GM23338 (cell line): ENCODE results near the gene PADI1.

Experiments used
- CREB1 ChIP-seq: fragments of 250-450 bp; sonication (Bioruptor Pico); IDR thresholded peaks from 2 replicates; pipeline ENCODE4 v1.5.0; 2020; ENCODE audit warnings: low read depth, mild to moderate bottlenecking, moderate library complexity
- CTCF ChIP-seq, 2 experiments: fragments of 200-600 bp in 1 of 2; sonication (generic) in 1 of 2; conservative IDR thresholded peaks; 2 replicates each; pipeline versions ENCODE4 v1.5.1 to v1.6.1; 2016 to 2017; ENCODE audit warnings: antibody characterized with exemption in 2 of 2, low read depth in 2 of 2, mild to moderate bottlenecking in 2 of 2, moderate library complexity in 1 of 2
- ETS1 ChIP-seq: IDR thresholded peaks from 2 replicates; pipeline ENCODE4 v1.6.1; 2016; ENCODE audit warnings: antibody characterized with exemption
- EZH2phosphoT487 ChIP-seq: fragments of 200-600 bp; sonication (generic); IDR thresholded peaks from one replicate; pipeline ENCODE4 v1.8.1; 2018; ENCODE audit warnings: antibody characterized with exemption; ENCODE audit not compliant: unreplicated experiment
- POLR2AphosphoS5 ChIP-seq: IDR thresholded peaks from 2 replicates; pipeline ENCODE4 v1.6.1; 2016; ENCODE audit warnings: antibody characterized with exemption, low read depth
- REST ChIP-seq: IDR thresholded peaks from one replicate; pipeline ENCODE4 v1.6.1; 2018; ENCODE audit warnings: antibody characterized with exemption; ENCODE audit not compliant: unreplicated experiment

GRCh38 chr1:17212009-17212408, 7.1 kb downstream of the PADI1 start:
- TF ChIP-seq CTCF (conservative IDR thresholded peaks at IDR 0.05; ENCODE audit: low read depth in 2 of 2) (no peak), REST (no peak), ETS1 (no peak), EZH2phosphoT487 (no peak), CREB1 (CRISPR knock-in tag) (no peak), POLR2AphosphoS5 (no peak)
